Esophagus squamous epithelium (tissue), 4 donors: ENCODE results near the gene OPTC.

ENCODE experiments used
- POLR2A ChIP-seq, 4 donors: fragments of 450-650 bp; IDR thresholded peaks; one replicate each; pipeline ENCODE4 v1.6.1; 2017; ENCODE audit warnings: antibody characterized with exemption in 4 of 4, mild to moderate bottlenecking in 4 of 4, moderate library complexity in 3 of 4
- TF ChIP-seq, protein P1 (sequence below), 6 experiments: fragments of 450-650 bp in 4 of 6; fragments of 200-600 bp in 2 of 6; sonication (generic) in 2 of 6; IDR thresholded peaks; one replicate each; pipeline ENCODE4 v1.5.1; 2016 to 2019; ENCODE audit warnings: antibody characterized with exemption in 6 of 6, mild to moderate bottlenecking in 4 of 6, moderate library complexity in 4 of 6

DNA sequence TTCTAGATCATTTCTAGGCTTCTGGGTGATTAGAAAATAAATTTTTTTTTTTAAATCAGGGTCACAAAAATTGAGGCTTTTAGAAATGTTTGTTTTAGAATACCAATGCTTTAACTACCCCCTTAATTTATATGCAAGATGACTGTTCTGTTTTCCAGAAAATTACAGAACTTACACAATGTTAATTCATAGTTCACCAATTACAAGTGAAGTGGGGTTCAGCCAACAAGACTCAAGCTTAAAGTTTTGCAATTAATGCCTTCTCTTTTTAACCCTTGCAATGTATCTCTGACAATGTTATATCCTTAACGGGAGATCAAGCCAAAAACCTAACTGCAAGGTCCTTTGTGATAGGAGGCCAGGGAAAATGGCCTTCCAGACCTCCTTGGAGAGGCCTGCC lies 12.8 kb upstream of the OPTC start:
- no peak for TF ChIP-seq POLR2A (IDR thresholded peaks at IDR 0.05)
- TF ChIP-seq, protein P1, sequence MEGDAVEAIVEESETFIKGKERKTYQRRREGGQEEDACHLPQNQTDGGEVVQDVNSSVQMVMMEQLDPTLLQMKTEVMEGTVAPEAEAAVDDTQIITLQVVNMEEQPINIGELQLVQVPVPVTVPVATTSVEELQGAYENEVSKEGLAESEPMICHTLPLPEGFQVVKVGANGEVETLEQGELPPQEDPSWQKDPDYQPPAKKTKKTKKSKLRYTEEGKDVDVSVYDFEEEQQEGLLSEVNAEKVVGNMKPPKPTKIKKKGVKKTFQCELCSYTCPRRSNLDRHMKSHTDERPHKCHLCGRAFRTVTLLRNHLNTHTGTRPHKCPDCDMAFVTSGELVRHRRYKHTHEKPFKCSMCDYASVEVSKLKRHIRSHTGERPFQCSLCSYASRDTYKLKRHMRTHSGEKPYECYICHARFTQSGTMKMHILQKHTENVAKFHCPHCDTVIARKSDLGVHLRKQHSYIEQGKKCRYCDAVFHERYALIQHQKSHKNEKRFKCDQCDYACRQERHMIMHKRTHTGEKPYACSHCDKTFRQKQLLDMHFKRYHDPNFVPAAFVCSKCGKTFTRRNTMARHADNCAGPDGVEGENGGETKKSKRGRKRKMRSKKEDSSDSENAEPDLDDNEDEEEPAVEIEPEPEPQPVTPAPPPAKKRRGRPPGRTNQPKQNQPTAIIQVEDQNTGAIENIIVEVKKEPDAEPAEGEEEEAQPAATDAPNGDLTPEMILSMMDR (IDR thresholded peaks at IDR 0.05), result no peak
